A673 (cell line): ENCODE data around the gene SOBP.

ENCODE experiments used
- CTCF ChIP-seq: fragments of 300-800, 200-600 bp; sonication (generic); conservative IDR thresholded peaks from 2 replicates; pipeline ENCODE4 v1.5.1; 2017; ENCODE audit warnings: low read depth, mild to moderate bottlenecking, antibody characterized with exemption, low read length, moderate library complexity, mixed read lengths
- EZH2 ChIP-seq: fragments of 200-600 bp; sonication (generic); IDR thresholded peaks from 2 replicates; pipeline ENCODE4 v1.6.1; 2017; ENCODE audit warnings: borderline replicate concordance, low read depth, mild to moderate bottlenecking, mixed read lengths, antibody characterized with exemption, low read length; ENCODE audit not compliant: poor library complexity, severe bottlenecking

GRCh38 chr6:107646176-107646575 lies 156.3 kb downstream of the SOBP start:
- no peak for TF ChIP-seq CTCF
- TF ChIP-seq EZH2: no peak
